ENCODE measurements around the gene PRICKLE4. TPM values are rescaled to one million over a fixed set of nuclear protein-coding genes. Genes with fewer than 3 reads are reported as not detected.

PRICKLE4 gene
- total and polyA plus RNA-seq, 4 donors, result 2.9 to 6.9 (median 5.5) TPM

GRCh38 chr6:41734666-41735426 is 45.7 kb upstream of the PRICKLE4 start:
- peak; percentile 76 for ATAC-seq (ENCODE audit: insufficient read depth, low FRiP score)
- peaks cover 0 to 21% (median 14%) of the 10 kb centered on the region in 5 donors for H3K4me1 ChIP-seq (ENCODE audit: control insufficient read depth in 5 of 5, insufficient read depth in 5 of 5, low read length in 5 of 5)

GRCh38 chr6:41735427-41736185 is 45.0 kb upstream of the PRICKLE4 start, which contains the start of gene TFEB:
Gene TFEB (minus strand): TSS chr6:41735608. CDS start chr6:41691213, 44,395 bp downstream.
- Histone ChIP-seq H3K9me3 (ENCODE audit: control insufficient read depth in 4 of 4, insufficient read depth in 3 of 4, low read length in 3 of 4) (no peaks in the 10 kb centered on the region), H3K27me3 (ENCODE audit: control insufficient read depth in 3 of 3, insufficient read depth in 3 of 3, low read length in 2 of 3) (no peaks in the 10 kb centered on the region), H3K4me3 (peak within 1 kb of the TSS; percentile 88), H3K36me3 (ENCODE audit: control insufficient read depth in 4 of 4, insufficient read depth in 4 of 4, low read length in 4 of 4) (peaks cover 0 to 2% (median 0%) of the 10 kb centered on the region in 4 donors), H3K27ac (ENCODE audit: low read depth in 1 of 2, low read length in 1 of 2) (peak within 1 kb of the TSS; percentile 90 to 98), H3K9ac (ENCODE audit: insufficient read depth in 1 of 2, low read length in 2 of 2) (no peak within 1 kb of the TSS), H3K4me1 (ENCODE audit: control insufficient read depth in 5 of 5, insufficient read depth in 5 of 5, low read length in 5 of 5) (peaks cover 0 to 20% (median 14%) of the 10 kb centered on the region in 5 donors)
- ATAC-seq (ENCODE audit: insufficient read depth, low FRiP score), result peak; percentile 84
- DNase-seq, result peak; percentile 94 to 96 (median 94)
- peak; percentile 96 for TF ChIP-seq CTCF (IDR thresholded peaks at IDR 0.05; ENCODE audit: control extremely low read depth, extremely low read depth)
- 7 to 9% methylated on average over 43 to 50 of the region's 50 CpGs for WGBS, 2 donors

More at GRCh38 chr6:41734666-41735426, 45.7 kb upstream of the PRICKLE4 start:
- H3K27me3 ChIP-seq (ENCODE audit: control insufficient read depth in 3 of 3, insufficient read depth in 3 of 3, low read length in 2 of 3), result no peaks in the 10 kb centered on the region
- WGBS, 2 donors, result 0% methylated on average over 48 to 70 of the region's 76 CpGs
- H3K27ac ChIP-seq (ENCODE audit: low read depth in 1 of 2, low read length in 1 of 2), result peak overlapping the region; percentile 90 to 98
- H3K9me3 ChIP-seq (ENCODE audit: control insufficient read depth in 4 of 4, insufficient read depth in 3 of 4, low read length in 3 of 4), result no peaks in the 10 kb centered on the region
- peak; percentile 73 to 82 (median 74) for DNase-seq
- peaks cover 0 to 2% (median 0%) of the 10 kb centered on the region in 4 donors for H3K36me3 ChIP-seq (ENCODE audit: control insufficient read depth in 4 of 4, insufficient read depth in 4 of 4, low read length in 4 of 4)
- H3K4me3 ChIP-seq, result peak overlapping the region; percentile 88
- no peak for TF ChIP-seq CTCF (IDR thresholded peaks at IDR 0.05; ENCODE audit: control extremely low read depth, extremely low read depth)
- no peak overlapping the region for H3K9ac ChIP-seq (ENCODE audit: insufficient read depth in 1 of 2, low read length in 2 of 2)

DNA sequence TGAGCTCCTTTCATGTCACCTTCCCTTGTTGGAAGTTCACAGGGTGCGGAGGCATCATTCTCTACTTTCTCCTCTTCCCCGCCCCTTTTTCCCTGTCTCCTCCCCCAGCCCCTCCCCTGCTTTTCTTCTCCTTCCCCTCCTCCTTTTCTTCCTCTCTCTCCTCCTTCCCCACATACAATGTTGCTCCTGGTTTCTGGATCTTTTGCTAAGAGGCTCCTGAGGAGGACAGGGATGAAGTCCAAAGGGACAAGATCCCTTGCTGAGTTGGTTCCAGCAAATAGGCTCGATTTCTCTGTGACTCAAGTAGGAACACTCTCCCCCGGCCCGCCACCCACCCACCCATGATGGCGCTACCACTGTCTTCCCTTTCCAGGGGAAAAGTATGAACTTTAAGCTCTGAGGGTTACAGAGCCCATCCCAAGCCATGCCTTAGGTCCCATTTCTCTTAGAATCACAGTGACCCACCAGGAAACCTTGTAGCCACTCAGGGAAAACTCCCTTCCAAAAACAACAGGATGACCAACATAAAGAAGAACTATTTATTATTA is 44.3 kb upstream of the PRICKLE4 start:
- ATAC-seq (ENCODE audit: insufficient read depth, low FRiP score), result no peak
- Histone ChIP-seq H3K9ac (ENCODE audit: insufficient read depth in 1 of 2, low read length in 2 of 2) (no peak overlapping the region), H3K36me3 (ENCODE audit: control insufficient read depth in 4 of 4, insufficient read depth in 4 of 4, low read length in 4 of 4) (peaks cover 0 to 2% (median 0%) of the 10 kb centered on the region in 4 donors), H3K4me3 (no peak overlapping the region), H3K27ac (ENCODE audit: low read depth in 1 of 2, low read length in 1 of 2) (peak overlapping the region in 1 of 2 donors; percentile 15), H3K4me1 (ENCODE audit: control insufficient read depth in 5 of 5, insufficient read depth in 5 of 5, low read length in 5 of 5) (peaks cover 0 to 19% (median 8%) of the 10 kb centered on the region in 5 donors), H3K9me3 (ENCODE audit: control insufficient read depth in 4 of 4, insufficient read depth in 3 of 4, low read length in 3 of 4) (no peaks in the 10 kb centered on the region), H3K27me3 (ENCODE audit: control insufficient read depth in 3 of 3, insufficient read depth in 3 of 3, low read length in 2 of 3) (no peaks in the 10 kb centered on the region)
- no peak for DNase-seq
- no peak for TF ChIP-seq CTCF (IDR thresholded peaks at IDR 0.05; ENCODE audit: control extremely low read depth, extremely low read depth)
- 75 to 80% methylated on average over 6 of the region's 6 CpGs for WGBS, 2 donors

Measured in lung (tissue), 12 donors.